Activated CD4-positive, alpha-beta T cell treated with anti-CD3 and anti-CD28 coated beads, Interleukin-2, amount 50 U/mL, for 24 hours (primary cell): ENCODE measurements around the gene ZFPM1.
"Not testable (repeated sequence)": the region's sequence is repeated elsewhere in the genome, so short reads cannot be mapped to it uniquely, and the experiment has no call there.

ENCODE experiments used
- DNase-seq, 2 donors: peaks; one replicate each; pipeline ENCODE4 v3.0.0-alpha.2; 2020; ENCODE audit warnings: low read depth in 1 of 2, low spot score in 1 of 2

Gene ZFPM1

GRCh38 chr16:88464447-88465318 is 11.6 kb downstream of the ZFPM1 start:
- no peak for DNase-seq

- DNase-seq, result no peak
These were observed 12.4 kb downstream of the ZFPM1 start for GRCh38 chr16:88465387-88465983.

DNA sequence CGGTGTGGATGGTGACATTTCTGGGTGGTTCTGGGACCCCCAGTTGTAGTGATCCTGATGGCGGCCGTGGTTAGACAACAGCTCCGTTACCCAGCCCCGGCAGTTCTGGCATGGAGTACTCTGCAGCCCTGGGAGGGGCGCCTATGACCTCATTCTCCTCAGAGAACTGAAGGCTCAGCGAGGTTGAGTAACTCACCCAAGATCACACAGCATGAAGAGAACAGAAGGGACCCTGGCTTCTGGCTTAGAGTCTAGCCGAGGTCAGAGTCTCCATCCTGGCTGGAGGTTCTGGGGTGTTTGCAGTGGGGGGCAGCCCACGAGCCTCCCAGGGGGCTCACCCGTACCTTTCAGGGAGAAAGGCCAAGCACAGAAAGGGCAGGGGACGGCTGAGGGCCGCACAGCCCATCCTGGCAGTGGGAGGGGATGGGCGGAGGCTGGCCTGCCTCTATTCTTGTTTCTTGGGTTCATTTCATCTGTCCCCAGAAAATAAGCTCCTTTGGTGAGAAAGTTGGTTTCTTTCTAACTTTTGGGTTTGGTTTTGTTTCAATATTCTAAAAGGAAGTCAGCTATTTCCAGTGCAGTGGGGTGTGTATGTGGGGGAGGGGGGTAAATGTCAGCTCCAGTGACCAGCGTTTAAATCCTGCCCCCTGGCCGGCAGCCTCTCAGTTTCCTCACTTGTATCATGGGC is 13.2 kb downstream of the ZFPM1 start:
- no peak for DNase-seq

- no peak for DNase-seq
These were observed 13.9 kb downstream of the ZFPM1 start for GRCh38 chr16:88466949-88467348.

GRCh38 chr16:88467541-88467944 is 14.5 kb downstream of the ZFPM1 start:
- no peak for DNase-seq

DNA sequence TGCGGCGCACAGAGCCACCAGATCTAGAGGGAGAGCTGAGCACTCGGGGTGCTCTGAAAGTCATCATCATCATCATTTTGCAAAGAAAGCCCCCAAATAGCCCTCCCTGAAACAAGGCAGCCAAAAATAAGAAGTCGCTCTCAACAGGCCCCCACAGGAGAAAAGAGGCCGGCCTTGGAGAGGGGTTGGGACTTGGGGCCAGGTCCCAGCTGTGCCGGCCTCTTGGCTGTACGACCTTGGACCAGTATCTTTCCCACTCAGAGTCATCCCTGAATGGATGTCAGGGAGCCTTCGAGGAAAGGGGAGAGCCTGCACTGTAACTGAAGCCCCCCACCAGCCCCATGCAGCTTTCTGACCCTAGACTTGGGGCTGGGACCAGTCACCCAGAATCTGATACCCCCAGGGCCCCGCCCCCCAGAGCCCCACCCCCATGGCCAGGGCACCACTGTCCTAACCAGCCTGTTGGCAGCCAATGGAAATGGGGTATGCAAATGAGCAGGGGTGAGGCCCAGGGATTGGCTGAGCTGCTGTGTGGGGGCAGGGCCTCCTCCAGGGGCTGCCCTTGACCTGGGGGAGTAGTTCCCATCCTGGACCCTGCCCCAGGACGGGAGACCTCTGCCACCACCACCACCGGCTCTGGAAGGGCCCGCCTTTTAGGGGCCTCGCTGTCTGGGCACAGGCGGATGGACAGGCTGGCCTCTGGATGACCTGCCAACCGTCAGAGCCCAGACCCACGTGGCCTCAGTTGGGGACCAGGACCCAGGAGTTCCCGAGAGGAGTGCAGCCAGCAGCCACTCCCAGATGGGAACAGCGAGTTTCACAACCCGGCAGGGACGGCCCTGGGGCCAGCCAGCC is 15.4 kb downstream of the ZFPM1 start:
- no peak for DNase-seq

DNA sequence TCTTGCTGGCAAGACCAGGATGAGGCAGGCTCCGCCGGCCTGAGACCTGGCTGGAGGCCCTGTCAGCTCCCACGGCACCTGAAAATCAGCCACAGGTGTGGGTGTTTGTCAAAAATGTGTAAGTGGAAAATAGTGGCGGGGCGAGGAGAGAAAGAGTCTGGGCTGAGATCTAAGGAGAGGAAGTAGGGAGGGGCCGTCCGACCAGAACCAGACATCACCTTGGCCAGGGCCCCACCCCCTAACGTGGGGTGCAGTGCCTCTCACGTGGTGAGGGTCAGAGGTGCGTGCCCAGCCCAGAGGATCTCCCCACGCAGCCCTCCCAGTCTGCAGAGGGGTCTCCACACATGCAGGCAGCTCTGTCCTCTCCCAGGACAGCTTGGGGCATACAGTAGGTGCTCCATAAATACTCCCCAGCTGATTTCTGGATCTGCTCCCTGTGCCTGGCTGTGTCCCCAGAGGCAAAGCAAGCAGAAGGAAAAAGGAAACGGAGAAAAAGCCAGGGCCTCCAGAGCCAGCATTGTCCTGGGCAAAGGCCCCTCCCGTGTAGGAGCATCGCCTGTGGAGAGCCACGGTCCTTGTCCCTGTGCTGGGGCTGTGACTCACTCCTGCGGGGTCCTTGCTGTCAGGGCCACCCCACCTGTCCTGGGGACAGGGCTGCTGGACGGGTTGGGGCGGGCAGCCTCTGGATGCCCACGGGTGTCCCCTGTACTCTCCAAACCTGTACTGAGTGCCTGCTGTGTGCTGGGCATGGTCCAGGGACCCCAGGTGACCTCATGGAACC is 16.7 kb downstream of the ZFPM1 start:
- no peak for DNase-seq

- not testable (repeated sequence) for DNase-seq
These were observed 17.3 kb downstream of the ZFPM1 start for GRCh38 chr16:88470396-88470680.

- not testable (repeated sequence) for DNase-seq
These were observed 17.6 kb downstream of the ZFPM1 start for GRCh38 chr16:88470696-88471095.

GRCh38 chr16:88471115-88471514 is 18.0 kb downstream of the ZFPM1 start:
- DNase-seq, result no peak

GRCh38 chr16:88471575-88471974 is 18.5 kb downstream of the ZFPM1 start:
- DNase-seq, result no peak

DNA sequence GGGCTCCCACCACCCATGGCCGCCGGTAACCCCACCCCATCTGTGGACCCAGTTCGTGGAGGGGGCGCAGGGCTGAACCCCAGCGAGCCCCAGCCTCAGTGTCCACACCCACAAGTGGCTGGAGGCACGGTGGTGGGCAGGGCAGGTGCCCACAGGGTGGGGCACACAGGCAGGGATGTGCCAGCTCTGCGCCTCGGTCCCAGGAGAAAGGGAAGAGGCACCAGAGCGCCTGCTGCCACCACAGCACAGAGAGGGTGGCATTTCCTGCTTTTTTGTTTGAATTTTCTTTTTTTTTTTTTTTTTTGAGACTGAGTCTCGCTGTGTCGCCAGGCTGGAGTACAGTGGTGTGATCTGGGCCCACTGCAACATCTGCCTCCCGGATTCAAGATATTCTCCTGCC is 19.0 kb downstream of the ZFPM1 start:
- DNase-seq, result no peak

DNA sequence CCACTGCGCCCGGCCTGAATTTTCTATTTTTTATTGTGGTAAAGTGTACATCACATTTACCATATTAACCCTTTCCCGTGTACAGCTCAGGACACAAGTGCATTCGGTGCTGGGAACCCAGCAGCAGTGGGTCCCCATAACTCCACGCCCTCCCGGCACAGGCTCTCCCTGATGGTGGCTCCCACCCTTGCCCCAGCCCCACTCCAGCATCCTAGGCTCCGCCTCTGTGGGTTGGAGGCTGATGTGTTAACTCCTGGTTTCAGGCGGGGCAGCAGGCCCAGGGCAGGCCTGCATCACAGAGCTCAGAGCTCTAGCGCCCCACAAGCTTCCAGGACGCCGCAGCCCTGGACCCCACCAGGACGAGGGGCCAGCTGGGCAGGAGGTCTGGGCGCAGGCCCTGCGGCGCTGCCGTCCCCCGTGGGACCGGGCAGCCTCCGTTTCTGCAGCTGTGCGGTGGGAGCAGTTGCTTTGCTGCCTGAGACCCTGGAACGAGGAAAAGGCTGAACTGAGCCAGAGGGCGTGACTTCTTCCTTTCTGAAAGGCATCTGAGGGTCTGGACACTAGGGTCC is 19.6 kb downstream of the ZFPM1 start:
- DNase-seq, result no peak

DNA sequence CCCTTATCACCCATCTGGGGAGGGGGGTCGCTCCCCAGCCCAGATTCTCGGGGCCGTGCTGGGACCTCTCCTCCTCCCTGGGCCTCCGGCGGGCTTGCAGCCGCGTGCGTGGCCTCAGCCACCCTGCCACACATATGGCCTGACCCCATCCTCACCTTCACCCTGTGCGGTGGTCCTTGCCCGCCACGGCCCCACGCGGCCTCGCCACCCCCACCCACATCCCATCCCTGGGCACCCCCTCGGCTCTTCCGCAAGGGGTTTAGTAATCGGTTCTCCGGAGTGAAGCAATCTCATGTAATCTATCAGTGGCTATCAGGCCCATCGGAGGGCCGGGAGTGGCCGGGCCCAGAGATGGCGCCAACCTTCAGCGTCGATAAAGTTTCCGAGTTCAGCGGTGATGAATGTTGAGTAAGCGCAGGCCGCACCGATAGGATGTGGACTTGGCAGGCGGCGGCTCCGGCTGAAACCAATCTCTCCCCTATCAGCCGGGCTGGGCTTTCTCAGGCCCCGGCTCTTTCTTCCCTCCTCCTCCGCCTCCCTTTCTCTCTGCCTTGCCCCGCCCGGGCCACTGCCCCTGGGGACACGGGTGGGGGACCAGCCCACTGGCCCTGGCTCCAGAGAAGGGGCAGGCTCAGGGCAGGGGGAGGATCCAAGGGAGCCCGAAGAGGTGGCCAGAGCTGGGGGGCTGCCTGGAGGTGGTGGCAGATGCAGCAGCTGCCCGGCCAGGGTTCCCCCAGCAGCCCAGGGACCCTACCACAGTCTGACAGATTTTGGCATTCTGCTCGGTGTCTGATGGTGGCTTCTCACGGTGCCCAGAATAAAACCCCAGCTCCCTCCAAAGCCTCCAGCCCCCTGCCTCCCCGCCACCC is 20.8 kb downstream of the ZFPM1 start:
- DNase-seq, result no peak

GRCh38 chr16:88475037-88475436 is 22.0 kb downstream of the ZFPM1 start:
- DNase-seq, result no peak

DNA sequence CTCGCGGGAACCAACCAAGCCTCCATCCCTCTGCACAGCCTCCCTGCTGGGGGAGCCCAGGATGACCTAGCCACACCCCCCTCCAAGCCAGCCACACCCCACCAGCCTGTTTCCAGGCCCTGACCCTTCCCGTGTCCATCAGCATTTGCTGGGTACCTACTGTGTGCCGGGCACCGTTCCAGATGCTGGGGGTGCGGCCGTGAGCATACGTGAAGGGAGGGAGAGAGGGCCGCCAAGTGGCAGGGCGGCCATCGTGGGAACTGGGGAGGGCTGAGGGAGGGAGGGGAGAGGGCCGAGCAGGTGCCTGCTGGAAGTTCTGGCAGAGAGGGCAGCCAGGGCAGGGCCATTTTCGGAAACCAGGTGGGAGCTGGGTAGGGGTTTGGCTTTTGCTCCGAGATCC is 23.1 kb downstream of the ZFPM1 start:
- no peak for DNase-seq

DNA sequence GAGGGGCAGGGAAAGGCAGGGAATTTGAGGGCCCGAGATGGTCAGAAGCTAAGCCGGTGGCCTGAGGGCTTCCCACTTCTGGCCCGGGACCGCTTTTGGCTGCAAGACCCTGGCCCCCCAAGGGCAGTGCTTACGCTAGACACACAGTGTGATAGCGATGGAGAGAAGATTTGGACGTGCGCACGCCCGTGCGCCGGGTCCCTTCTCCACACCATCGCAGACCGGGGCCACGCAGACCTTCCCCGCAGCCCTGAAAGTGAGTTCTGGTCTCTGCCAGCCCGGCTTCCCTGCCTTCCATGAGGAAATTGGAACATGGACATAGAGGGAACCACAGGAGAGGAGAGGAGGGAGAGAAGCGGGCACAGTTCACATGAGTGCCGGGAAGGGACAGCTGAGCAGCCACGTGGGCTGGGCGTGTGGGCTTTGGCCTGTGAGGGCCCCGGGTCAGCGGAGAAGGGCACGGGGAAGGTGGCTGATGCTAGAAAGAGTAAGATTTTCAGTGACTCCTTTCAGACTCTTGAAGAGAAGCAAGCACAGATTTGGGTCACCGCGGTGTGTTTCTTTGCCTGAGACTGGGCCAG is 23.8 kb downstream of the ZFPM1 start:
- DNase-seq, result no peak

DNA sequence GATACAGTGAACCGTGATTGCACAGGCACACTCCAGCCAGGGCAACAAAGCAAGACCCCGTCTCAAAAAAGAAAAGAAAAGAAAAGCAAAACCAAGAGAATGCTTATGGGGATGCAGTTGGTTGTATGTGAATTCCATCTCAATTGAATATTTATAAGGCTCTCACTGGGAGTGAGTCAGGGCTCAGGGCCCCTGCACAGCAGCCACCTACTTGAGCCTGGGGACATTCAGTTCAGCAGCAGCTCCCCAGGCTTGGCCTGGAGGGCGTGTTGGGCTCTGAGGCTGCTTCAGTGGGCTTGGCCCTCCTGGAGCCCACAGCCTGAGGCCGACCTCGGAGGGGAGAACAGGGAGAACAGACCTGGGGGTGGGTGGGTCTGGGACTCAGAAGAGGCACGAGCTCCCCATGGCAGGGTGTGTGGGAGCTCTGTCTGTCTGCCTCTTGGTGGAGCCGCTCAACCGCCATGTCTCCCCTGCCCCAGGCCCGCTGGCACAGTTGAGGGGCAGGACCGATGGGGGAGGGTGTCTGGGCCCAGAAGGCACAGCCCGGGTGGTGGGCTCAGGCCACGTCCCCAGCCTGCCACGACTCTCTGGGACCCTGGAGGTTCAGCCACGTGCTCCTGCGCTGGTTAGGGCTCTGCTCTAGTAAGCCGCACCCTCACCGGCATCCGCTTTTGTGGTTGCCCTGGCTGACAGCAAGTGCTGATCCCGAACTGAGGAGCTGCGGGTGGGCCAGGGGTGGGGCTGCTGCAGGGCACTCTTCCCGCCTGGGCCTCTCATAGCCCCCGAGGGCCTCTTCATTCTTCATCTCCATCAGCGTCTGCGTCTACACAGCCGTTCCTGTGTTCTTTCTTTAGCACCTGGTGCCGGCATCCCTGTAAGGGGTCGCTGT is 24.8 kb downstream of the ZFPM1 start:
- no peak for DNase-seq
